K562 (cell line): ENCODE measurements around the gene GLCCI1. TPM values are rescaled to one million over a fixed set of nuclear protein-coding genes. Genes with fewer than 3 reads are reported as not detected.

Source experiments
- ATAC-seq: fragments of 200-7000 bp; cut with Tn5 transposase; 3 replicates; pipeline ENCODE4 v1.9.1; 2020; ENCODE audit warnings: moderate library complexity
- BruUV-seq: library from RNA; stranded (reverse); fragments of 400-500 nt; replicated peaks from 2 replicates; lab custom pipeline; 2021; lab: Mats Ljungman, UMichigan
- CTCF ChIA-PET: fragments of 300-600 bp; formaldehyde crosslinking; extraction: SDS; loops from one replicate; lab custom pipeline; 2021; ENCODE audit warnings: low intra/inter-chr PET ratio; lab: Yijun Ruan, JAX
- POLR2A ChIA-PET: fragments of 300-600, 350-650 bp; sonication (Branson Sonifier 250); formaldehyde crosslinking; extraction: SDS; loops from one replicate; lab custom pipeline; 2021; ENCODE audit warnings: antibody characterized with exemption, inconsistent platforms; lab: Yijun Ruan, JAX
- DNase-seq, 4 experiments: peaks; one replicate each; pipeline versions ENCODE4 v3.0.0 to v3.0.0-alpha.2; 2011 to 2018; ENCODE audit warnings: low spot score in 3 of 4, mixed read lengths in 3 of 4; ENCODE audit errors: extremely low read depth in 1 of 4
- FAIRE-seq: peaks from 2 replicates; lab custom pipeline; 2011; peaks lifted over from hg19 to GRCh38; lab: Jason Lieb, UNC
- H2AFZ ChIP-seq: 2 replicates; pipeline ENCODE4 v1.6.0; 2011; ENCODE audit warnings: low read depth, low read length, control low read depth, inconsistent platforms
- H3K27ac ChIP-seq: fragments of 200-600 bp; 3 replicates; pipeline ENCODE4 v1.8.0; 2011; ENCODE audit warnings: low read depth, mild to moderate bottlenecking, control low read depth, inconsistent platforms, low read length, moderate library complexity, mixed read lengths; ENCODE audit errors: extremely low read depth
- H3K27me3 ChIP-seq, 2 experiments: fragments of 300-600 bp in 1 of 2; 2 replicates in 1 of 2; 3 replicates in 1 of 2; pipeline versions ENCODE4 v1.6.0 to v1.8.0; 2011; ENCODE audit warnings: inconsistent platforms in 2 of 2, low read length in 2 of 2, mild to moderate bottlenecking in 1 of 2, mixed read lengths in 1 of 2, moderate library complexity in 1 of 2; ENCODE audit not compliant: control insufficient read depth in 2 of 2, insufficient read depth in 2 of 2
- H3K36me3 ChIP-seq: fragments of 300-600 bp; 3 replicates; pipeline ENCODE4 v1.8.0; 2011; ENCODE audit warnings: mild to moderate bottlenecking, low read length, inconsistent platforms; ENCODE audit not compliant: control insufficient read depth, insufficient read depth
- H3K4me1 ChIP-seq, 2 experiments: fragments of 200-600 bp in 1 of 2; replicated peaks in 1 of 2; 2 replicates in 1 of 2; 3 replicates in 1 of 2; pipeline versions ENCODE4 v1.5.1 to v1.8.0; 2011; ENCODE audit warnings: inconsistent platforms in 2 of 2, low read length in 2 of 2, mild to moderate bottlenecking in 1 of 2, mixed read lengths in 1 of 2, moderate library complexity in 1 of 2; ENCODE audit not compliant: control insufficient read depth in 2 of 2, insufficient read depth in 2 of 2
- H3K4me2 ChIP-seq: 2 replicates; pipeline ENCODE4 v1.6.1; 2011; ENCODE audit warnings: low read length, control low read depth, inconsistent platforms, mixed read lengths; ENCODE audit not compliant: insufficient read depth
- H3K4me3 ChIP-seq: fragments of 200-600 bp; sonication (generic), shearing (Covaris generic); 2 replicates; pipeline ENCODE4 v1.5.1; 2016; ENCODE audit warnings: control low read depth, inconsistent platforms
- H3K79me2 ChIP-seq: fragments of 200-600 bp; 3 replicates; pipeline ENCODE4 v1.8.0; 2011; ENCODE audit warnings: low read length, inconsistent platforms; ENCODE audit not compliant: control insufficient read depth, insufficient read depth
- H3K9ac ChIP-seq, 2 experiments: 2 replicates each; pipeline versions ENCODE4 v1.6.0 to v1.6.1; 2011; ENCODE audit warnings: low read depth in 2 of 2, low read length in 2 of 2, control low read depth in 1 of 2, inconsistent platforms in 1 of 2, mild to moderate bottlenecking in 1 of 2, mixed read lengths in 1 of 2; ENCODE audit not compliant: insufficient read depth in 1 of 2
- H3K9me1 ChIP-seq: one replicate; pipeline ENCODE4 v1.6.0; 2011; ENCODE audit warnings: inconsistent platforms, mild to moderate bottlenecking, low read length, moderate library complexity; ENCODE audit not compliant: control insufficient read depth, insufficient read depth
- H3K9me3 ChIP-seq: replicated peaks from 2 replicates; pipeline ENCODE4 v1.5.1; 2011; ENCODE audit warnings: low read depth, low read length, inconsistent platforms; ENCODE audit not compliant: control insufficient read depth, insufficient read depth
- H4K20me1 ChIP-seq: replicated peaks from 2 replicates; pipeline ENCODE4 v1.6.1; 2011; ENCODE audit warnings: low read length, inconsistent platforms, mixed read lengths; ENCODE audit not compliant: control insufficient read depth, insufficient read depth
- ERF ChIP-seq: fragments of 450-650 bp; formaldehyde crosslinking; IDR thresholded peaks from 2 replicates; pipeline ENCODE4 v1.4.0; 2020; ENCODE audit warnings: mild to moderate bottlenecking, mixed read lengths
- HINFP ChIP-seq: fragments of 450-650 bp; conservative IDR thresholded peaks from 2 replicates; pipeline ENCODE4 v1.6.1; 2016; ENCODE audit warnings: missing genetic modification characterization, low read depth, mild to moderate bottlenecking, control low read depth, missing compliant biosample characterization
- KLF6 ChIP-seq: fragments of 250-450 bp; sonication (Bioruptor Pico); IDR thresholded peaks from 2 replicates; pipeline ENCODE4 v1.4.0; 2020; ENCODE audit warnings: mild to moderate bottlenecking, moderate library complexity, borderline replicate concordance
- MLX ChIP-seq, 2 experiments: fragments of 450-650 bp in 1 of 2; sonication (generic) in 1 of 2; formaldehyde crosslinking; conservative IDR thresholded peaks; 2 replicates each; pipeline versions ENCODE4 v1.4.0 to v1.8.1; 2020 to 2022; ENCODE audit warnings: mild to moderate bottlenecking in 1 of 2, missing genetic modification reagents in 1 of 2
- PHF21A ChIP-seq: fragments of 450-650 bp; IDR thresholded peaks from 2 replicates; pipeline ENCODE4 v1.6.1; 2017; ENCODE audit warnings: low read depth, borderline replicate concordance
- SETDB1 ChIP-seq: IDR thresholded peaks from one replicate; pipeline ENCODE4 v1.6.1; 2012; ENCODE audit warnings: low read length, control low read depth, inconsistent platforms
- SPI1 ChIP-seq: IDR thresholded peaks from 2 replicates; pipeline ENCODE4 v1.6.1; 2011; ENCODE audit warnings: low read depth, low read length, control low read depth, borderline replicate concordance
- SRF ChIP-seq, 2 experiments: fragments of 250-450, 450-650 bp in 1 of 2; sonication (Bioruptor Pico) in 1 of 2; sonication (generic) in 1 of 2; formaldehyde crosslinking; IDR thresholded peaks; 2 replicates each; pipeline versions ENCODE4 v1.5.0 to v1.5.1; 2020 to 2022; ENCODE audit warnings: mild to moderate bottlenecking in 1 of 2, missing genetic modification reagents in 1 of 2
- TRIM25 ChIP-seq: fragments of 450-650 bp; IDR thresholded peaks from 2 replicates; pipeline ENCODE4 v1.7.0; 2016; ENCODE audit warnings: borderline replicate concordance
- U2AF1 ChIP-seq: fragments of 200-400 bp; formaldehyde crosslinking; optimal IDR thresholded peaks from 2 replicates; pipeline ENCODE3; 2017; ENCODE audit warnings: mild to moderate bottlenecking, low read depth, low read length, moderate library complexity
- ZNF274 ChIP-seq: IDR thresholded peaks from 2 replicates; pipeline ENCODE4 v1.6.1; 2011; ENCODE audit warnings: low read depth, mild to moderate bottlenecking, low read length, moderate library complexity, borderline replicate concordance
- ZNF280B ChIP-seq: fragments of 250-450 bp; sonication (Bioruptor Pico); IDR thresholded peaks from 2 replicates; pipeline ENCODE4 v1.5.1; 2021; ENCODE audit warnings: mild to moderate bottlenecking
- ZNF696 ChIP-seq: fragments of 250-450 bp; sonication (Bioruptor Pico); conservative IDR thresholded peaks from 2 replicates; pipeline ENCODE4 v1.4.0; 2020; ENCODE audit warnings: mild to moderate bottlenecking, moderate library complexity
- WGBS: fragments of 100-300 bp; shearing (Covaris generic); methylation state at CpG from one replicate; pipeline ENCODE4 v1.1.6; 2016; ENCODE audit warnings: low coverage, mixed read lengths; ENCODE audit not compliant: insufficient coverage; ENCODE audit errors: missing lambda C conversion rate; 5-methylcytosine and 5-hydroxymethylcytosine counted together
- in situ Hi-C: fragments of 300-500 bp; cut with MboI; formaldehyde crosslinking; loops from 4 replicates; pipeline ENCODE4 v1.15.0; 2018; ENCODE audit warnings: inconsistent platforms, mixed read lengths
- intact Hi-C: fragments of 100-400 bp; cut with micrococcal nuclease; formaldehyde crosslinking; loops from 2 replicates; pipeline ENCODE4 v1.14.2; 2022
- polyA plus RNA-seq, 8 experiments: library from polyadenylated mRNA; depleted of rRNA in 4 of 8; stranded (reverse) in 5 of 8; unstranded in 3 of 8; fragments of >200 nt; fragmentation: Nextera tagmentation in 2 of 8; fragmentation: Illumina TruSeq in 1 of 8; extraction: Ambion mirVana in 2 of 8; extraction: Trizol in 1 of 8; gene quantifications; 2 replicates each; pipeline versions ENCODE4 v1.2.1 to v1.2.3, GENCODE V29; 2011 to 2014; ENCODE audit warnings: inconsistent platforms in 1 of 8, missing spikeins in 1 of 8
- total RNA-seq, 7 experiments: library from RNA; depleted of rRNA in 6 of 7; stranded (reverse); fragments of >200 nt in 6 of 7; fragmentation: Illumina TruSeq in 2 of 7; extraction: Trizol in 2 of 7; gene quantifications; 2 replicates each; pipeline versions ENCODE4 v1.2.1 to v1.2.3, GENCODE V29; 2011 to 2021; ENCODE audit warnings: low replicate concordance in 1 of 7

Gene GLCCI1
- total and polyA plus RNA-seq, 9 of the 15 experiments (the other 6 are each of a cell fraction or from before 2014, with no cell fraction given): 2.7 to 11.9 (median 7.2) TPM

GRCh38 chr7:7953806-7954205 lies 14.8 kb upstream of the GLCCI1 start (continued):
- no peak for TF ChIP-seq ZNF280B (CRISPR knock-in tag)
- TF ChIP-seq SETDB1: no peak
- TF ChIP-seq, all 486 proteins: peak for 0

GRCh38 chr7:7956531-7957128 lies 12.0 kb upstream of the GLCCI1 start:
- Histone ChIP-seq H4K20me1 (no peaks in the 10 kb centered on the region), H3K4me3 (no peak overlapping the region), H3K9ac (no peak overlapping the region), H3K9me3 (no peaks in the 10 kb centered on the region), H3K36me3 (no peaks in the 10 kb centered on the region), H3K27me3 (no peaks in the 10 kb centered on the region), H3K27ac (no peak overlapping the region), H3K9me1 (no peaks in the 10 kb centered on the region), H3K4me1 (no peaks in the 10 kb centered on the region), H3K4me2 (no peak overlapping the region), H2AFZ (no peak overlapping the region), H3K79me2 (no peaks in the 10 kb centered on the region)
- intact Hi-C loops: no loop called here
- TF ChIP-seq U2AF1: no peak
- TF ChIP-seq SRF (CRISPR knock-in tag; IDR thresholded peaks at IDR 0.05): no peak
- no peak for TF ChIP-seq ERF (CRISPR knock-in tag)
- TF ChIP-seq MLX (CRISPR knock-in tag; conservative IDR thresholded peaks at IDR 0.05): no peak
- TF ChIP-seq HINFP (tag): no peak
- TF ChIP-seq PHF21A: no peak
- no peak for TF ChIP-seq KLF6 (CRISPR knock-in tag)
- TF ChIP-seq TRIM25: no peak
- TF ChIP-seq ZNF696 (CRISPR knock-in tag): no peak
- no peak for TF ChIP-seq SPI1
- no peak for TF ChIP-seq ZNF274
- ATAC-seq (no peak), DNase-seq (no peak), FAIRE-seq (no peak)
- BruUV-seq: no TSS peak
- in situ Hi-C loops: no loop called here
- 42% methylated on average over 3 of the region's 3 CpGs for WGBS
- ChIA-PET POLR2A (interaction anchor here (0.6 kb wide), 1 partner anchor 21 kb away, joined by 3 read pairs; no protein-coding TSS in a partner anchor), CTCF (no interaction called here)
